GM23338 (cell line): Measurements from ENCODE around the gene CENPT.

ENCODE experiments used
- CTCF ChIP-seq, 2 experiments: fragments of 200-600 bp in 1 of 2; sonication (generic) in 1 of 2; conservative IDR thresholded peaks; 2 replicates each; pipeline versions ENCODE4 v1.5.1 to v1.6.1; 2016 to 2017; ENCODE audit warnings: antibody characterized with exemption in 2 of 2, low read depth in 2 of 2, mild to moderate bottlenecking in 2 of 2, moderate library complexity in 1 of 2
- EZH2 ChIP-seq: fragments of 200-600 bp; sonication (generic); IDR thresholded peaks from one replicate; pipeline ENCODE4 v1.8.0; 2017; ENCODE audit warnings: antibody characterized with exemption, mild to moderate bottlenecking, low read depth; ENCODE audit not compliant: unreplicated experiment
- JUNB ChIP-seq: IDR thresholded peaks from one replicate; pipeline ENCODE4 v1.6.1; 2016; ENCODE audit warnings: antibody characterized with exemption; ENCODE audit not compliant: unreplicated experiment
- STAT1 ChIP-seq: IDR thresholded peaks from one replicate; pipeline ENCODE4 v1.6.1; 2016; ENCODE audit warnings: antibody characterized with exemption; ENCODE audit not compliant: unreplicated experiment
- ZNF331 ChIP-seq: fragments of 250-450 bp; sonication (Bioruptor Pico); IDR thresholded peaks from 2 replicates; pipeline ENCODE4 v1.5.0; 2020; ENCODE audit warnings: low read depth, mild to moderate bottlenecking, moderate library complexity
- TF ChIP-seq, protein P1 (sequence below): IDR thresholded peaks from one replicate; pipeline ENCODE4 v1.6.1; 2018; ENCODE audit warnings: antibody characterized with exemption; ENCODE audit not compliant: unreplicated experiment

DNA sequence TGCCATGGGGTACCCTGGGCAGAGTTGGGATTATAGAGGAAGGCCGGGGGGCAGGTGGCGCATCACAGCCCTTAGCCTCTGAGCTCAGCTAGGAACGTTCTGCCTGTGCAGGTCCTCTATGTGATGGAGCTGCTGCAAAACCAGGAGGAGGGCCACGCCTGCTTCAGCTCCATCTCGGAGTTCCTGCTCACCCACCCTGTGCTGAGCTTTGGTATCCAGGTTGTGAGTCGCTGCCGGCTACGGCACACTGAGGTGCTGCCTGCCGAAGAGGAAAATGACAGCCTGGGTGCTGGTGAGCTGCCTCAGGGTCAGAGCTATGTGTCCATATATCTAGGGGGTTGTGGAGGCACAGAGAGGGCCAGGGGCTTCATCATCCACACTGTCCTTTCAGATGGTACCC lies 31.4 kb upstream of the CENPT start:
- no peak for TF ChIP-seq CTCF (conservative IDR thresholded peaks at IDR 0.05; ENCODE audit: low read depth in 2 of 2)
- TF ChIP-seq JUNB, result no peak
- TF ChIP-seq ZNF331 (CRISPR knock-in tag), result no peak
- TF ChIP-seq, protein P1, sequence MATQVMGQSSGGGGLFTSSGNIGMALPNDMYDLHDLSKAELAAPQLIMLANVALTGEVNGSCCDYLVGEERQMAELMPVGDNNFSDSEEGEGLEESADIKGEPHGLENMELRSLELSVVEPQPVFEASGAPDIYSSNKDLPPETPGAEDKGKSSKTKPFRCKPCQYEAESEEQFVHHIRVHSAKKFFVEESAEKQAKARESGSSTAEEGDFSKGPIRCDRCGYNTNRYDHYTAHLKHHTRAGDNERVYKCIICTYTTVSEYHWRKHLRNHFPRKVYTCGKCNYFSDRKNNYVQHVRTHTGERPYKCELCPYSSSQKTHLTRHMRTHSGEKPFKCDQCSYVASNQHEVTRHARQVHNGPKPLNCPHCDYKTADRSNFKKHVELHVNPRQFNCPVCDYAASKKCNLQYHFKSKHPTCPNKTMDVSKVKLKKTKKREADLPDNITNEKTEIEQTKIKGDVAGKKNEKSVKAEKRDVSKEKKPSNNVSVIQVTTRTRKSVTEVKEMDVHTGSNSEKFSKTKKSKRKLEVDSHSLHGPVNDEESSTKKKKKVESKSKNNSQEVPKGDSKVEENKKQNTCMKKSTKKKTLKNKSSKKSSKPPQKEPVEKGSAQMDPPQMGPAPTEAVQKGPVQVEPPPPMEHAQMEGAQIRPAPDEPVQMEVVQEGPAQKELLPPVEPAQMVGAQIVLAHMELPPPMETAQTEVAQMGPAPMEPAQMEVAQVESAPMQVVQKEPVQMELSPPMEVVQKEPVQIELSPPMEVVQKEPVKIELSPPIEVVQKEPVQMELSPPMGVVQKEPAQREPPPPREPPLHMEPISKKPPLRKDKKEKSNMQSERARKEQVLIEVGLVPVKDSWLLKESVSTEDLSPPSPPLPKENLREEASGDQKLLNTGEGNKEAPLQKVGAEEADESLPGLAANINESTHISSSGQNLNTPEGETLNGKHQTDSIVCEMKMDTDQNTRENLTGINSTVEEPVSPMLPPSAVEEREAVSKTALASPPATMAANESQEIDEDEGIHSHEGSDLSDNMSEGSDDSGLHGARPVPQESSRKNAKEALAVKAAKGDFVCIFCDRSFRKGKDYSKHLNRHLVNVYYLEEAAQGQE, result no peak
- TF ChIP-seq STAT1, result no peak
- TF ChIP-seq EZH2, result no peak
